Fibroblast of mammary gland (primary cell): ENCODE measurements around the gene CCDC127.

Experiments used
- DNase-seq: peaks from one replicate; pipeline ENCODE4 v3.0.0-alpha.2; 2010; ENCODE audit warnings: low read depth
- H3K4me3 ChIP-seq: 2 replicates; pipeline ENCODE4 v1.5.1; 2011; ENCODE audit warnings: low read depth, mild to moderate bottlenecking, low read length, moderate library complexity; ENCODE audit not compliant: control insufficient read depth
- CTCF ChIP-seq: conservative IDR thresholded peaks from 2 replicates; pipeline ENCODE4 v1.5.1; 2011; ENCODE audit warnings: low read depth, low read length, inconsistent platforms; ENCODE audit not compliant: control insufficient read depth, insufficient read depth

CCDC127 gene

GRCh38 chr5:192691-192969 is 25.3 kb downstream of the CCDC127 start:
- no peak for DNase-seq
- no peak for TF ChIP-seq CTCF
- H3K4me3 ChIP-seq, result no peak overlapping the region

- TF ChIP-seq CTCF, result no peak
- H3K4me3 ChIP-seq, result no peak overlapping the region
- no peak for DNase-seq
These were observed 25.8 kb downstream of the CCDC127 start for GRCh38 chr5:191949-192690.

GRCh38 chr5:191036-191948 is 26.7 kb downstream of the CCDC127 start, which contains the start of gene LRRC14B:
Gene LRRC14B (plus strand): TSS chr5:191495. CDS start chr5:191539, 44 bp downstream.
- no peak for TF ChIP-seq CTCF
- DNase-seq, result no peak
- H3K4me3 ChIP-seq, result no peak within 1 kb of the TSS

- no peak for DNase-seq
- no peak overlapping the region for H3K4me3 ChIP-seq
- no peak for TF ChIP-seq CTCF
These were observed 27.5 kb downstream of the CCDC127 start for GRCh38 chr5:190366-191035.

- no peak for DNase-seq
- no peak overlapping the region for H3K4me3 ChIP-seq
These were observed 28.0 kb downstream of the CCDC127 start for GRCh38 chr5:189976-190365.

More at GRCh38 chr5:189976-190365, 28.0 kb downstream of the CCDC127 start:
- no peak for TF ChIP-seq CTCF
